Prostate gland (tissue), 2 donors: ENCODE results near the gene GPRC5A. TPM values are rescaled to one million over a fixed set of nuclear protein-coding genes. Genes with fewer than 3 reads are reported as not detected.

ENCODE experiments used
- DNase-seq: peaks from one replicate; pipeline ENCODE4 v3.0.0-alpha.2; 2019; ENCODE audit warnings: low spot score
- H3K27ac ChIP-seq, 2 donors: fragments of 200-600 bp; sonication (generic); 2 replicates each; pipeline ENCODE4 v1.5.1; 2017 to 2019
- H3K27me3 ChIP-seq: fragments of 200-600 bp; sonication (generic); replicated peaks from 2 replicates; pipeline ENCODE4 v1.5.1; 2019; ENCODE audit not compliant: insufficient read depth
- H3K36me3 ChIP-seq, 2 donors: fragments of 200-600 bp; sonication (generic); 1 replicate in 1 of 2; 2 replicates in 1 of 2; pipeline versions ENCODE4 v1.5.1 to v1.8.1; 2017 to 2019
- H3K4me1 ChIP-seq: fragments of 200-600 bp; sonication (generic); replicated peaks from 2 replicates; pipeline ENCODE4 v1.5.1; 2019
- H3K4me3 ChIP-seq, 2 donors: fragments of 200-600 bp; sonication (generic); 2 replicates each; pipeline ENCODE4 v1.5.1; 2017 to 2019
- H3K9me3 ChIP-seq: fragments of 200-600 bp; sonication (generic); 2 replicates; pipeline ENCODE4 v1.5.1; 2017
- POLR2A ChIP-seq: fragments of 450-650 bp; IDR thresholded peaks from one replicate; pipeline ENCODE4 v1.6.1; 2016; ENCODE audit warnings: antibody characterized with exemption, mild to moderate bottlenecking
- POLR2AphosphoS5 ChIP-seq: sonication (generic); formaldehyde crosslinking; IDR thresholded peaks from one replicate; pipeline ENCODE4 v1.6.1; 2017; ENCODE audit warnings: antibody characterized with exemption
- WGBS: methylation state at CpG from one replicate; pipeline ENCODE4 v1.1.5; 2018; 5-methylcytosine and 5-hydroxymethylcytosine counted together
- intact Hi-C: fragments of 100-400 bp; cut with DNase I; formaldehyde crosslinking; loops from one replicate; pipeline ENCODE4 v1.14.2; 2022
- total RNA-seq, 2 donors: library from RNA; depleted of rRNA; stranded (reverse); fragments of >200 nt; gene quantifications; one replicate each; pipeline ENCODE4 v1.1.0, GENCODE V29; 2016
- TF ChIP-seq, protein P1 (sequence below), 4 experiments: fragments of 200-600 bp in 2 of 4; fragments of 450-650 bp in 2 of 4; sonication (generic) in 2 of 4; IDR thresholded peaks; 1 replicate in 3 of 4; 2 replicates in 1 of 4; pipeline ENCODE4 v1.5.1; 2016 to 2019; ENCODE audit warnings: antibody characterized with exemption in 4 of 4, mild to moderate bottlenecking in 2 of 4, moderate library complexity in 2 of 4

The GPRC5A gene
- total RNA-seq, 2 donors from 2014 or later, result 5.4 to 22.2 TPM

GRCh38 chr12:12943586-12944260, 52.4 kb downstream of the GPRC5A start:
- no peak overlapping the region for H3K27ac ChIP-seq

DNA sequence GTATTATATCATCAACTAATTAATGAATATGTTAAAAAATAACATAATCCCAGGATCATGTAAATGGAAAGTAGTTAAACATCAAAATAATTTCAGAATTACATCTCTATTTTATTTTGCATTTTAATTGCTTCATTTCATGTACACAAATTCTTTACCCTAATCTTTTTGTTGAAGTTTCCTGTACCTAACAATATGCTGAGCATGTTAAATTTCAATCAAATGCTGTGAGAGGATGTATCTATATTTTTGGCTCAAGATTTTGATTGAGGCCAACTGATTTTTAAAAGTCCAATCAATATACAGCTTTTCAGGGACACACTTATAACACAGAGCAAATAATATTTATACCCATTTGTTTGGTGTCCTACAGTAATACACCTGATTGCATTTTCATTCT, 54.2 kb downstream of the GPRC5A start:
- Histone ChIP-seq H3K36me3 (no peaks in the 10 kb centered on the region), H3K27me3 (no peaks in the 10 kb centered on the region), H3K9me3 (no peaks in the 10 kb centered on the region), H3K27ac (no peak overlapping the region), H3K4me3 (no peak overlapping the region), H3K4me1 (no peaks in the 10 kb centered on the region)
- no peak for TF ChIP-seq POLR2AphosphoS5
- TF ChIP-seq, protein P1, sequence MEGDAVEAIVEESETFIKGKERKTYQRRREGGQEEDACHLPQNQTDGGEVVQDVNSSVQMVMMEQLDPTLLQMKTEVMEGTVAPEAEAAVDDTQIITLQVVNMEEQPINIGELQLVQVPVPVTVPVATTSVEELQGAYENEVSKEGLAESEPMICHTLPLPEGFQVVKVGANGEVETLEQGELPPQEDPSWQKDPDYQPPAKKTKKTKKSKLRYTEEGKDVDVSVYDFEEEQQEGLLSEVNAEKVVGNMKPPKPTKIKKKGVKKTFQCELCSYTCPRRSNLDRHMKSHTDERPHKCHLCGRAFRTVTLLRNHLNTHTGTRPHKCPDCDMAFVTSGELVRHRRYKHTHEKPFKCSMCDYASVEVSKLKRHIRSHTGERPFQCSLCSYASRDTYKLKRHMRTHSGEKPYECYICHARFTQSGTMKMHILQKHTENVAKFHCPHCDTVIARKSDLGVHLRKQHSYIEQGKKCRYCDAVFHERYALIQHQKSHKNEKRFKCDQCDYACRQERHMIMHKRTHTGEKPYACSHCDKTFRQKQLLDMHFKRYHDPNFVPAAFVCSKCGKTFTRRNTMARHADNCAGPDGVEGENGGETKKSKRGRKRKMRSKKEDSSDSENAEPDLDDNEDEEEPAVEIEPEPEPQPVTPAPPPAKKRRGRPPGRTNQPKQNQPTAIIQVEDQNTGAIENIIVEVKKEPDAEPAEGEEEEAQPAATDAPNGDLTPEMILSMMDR (IDR thresholded peaks at IDR 0.05), result no peak
- TF ChIP-seq POLR2A, result no peak
- intact Hi-C loops, result no loop called here
- DNase-seq, result no peak

More at GRCh38 chr12:12943586-12944260, 52.4 kb downstream of the GPRC5A start:
- Histone ChIP-seq H3K4me1 (no peaks in the 10 kb centered on the region), H3K4me3 (no peak overlapping the region), H3K36me3 (no peaks in the 10 kb centered on the region), H3K9me3 (no peaks in the 10 kb centered on the region), H3K27me3 (no peaks in the 10 kb centered on the region)
- DNase-seq, result no peak
- TF ChIP-seq POLR2A (no peak), POLR2AphosphoS5 (no peak)
- TF ChIP-seq, protein P1 (IDR thresholded peaks at IDR 0.05), result no peak
- intact Hi-C loops, result no loop called here
- WGBS, result 90% methylated on average over 8 of the region's 8 CpGs

GRCh38 chr12:12946686-12947355, 55.5 kb downstream of the GPRC5A start:
- no peak for DNase-seq
- WGBS, result 66% methylated on average over 7 of the region's 7 CpGs
- no peaks in the 10 kb centered on the region for H3K36me3 ChIP-seq
- H3K4me1 ChIP-seq, result no peaks in the 10 kb centered on the region
- H3K27ac ChIP-seq, result no peak overlapping the region
- no peaks in the 10 kb centered on the region for H3K27me3 ChIP-seq
- TF ChIP-seq POLR2A, result no peak
- TF ChIP-seq, protein P1 (IDR thresholded peaks at IDR 0.05), result no peak
- TF ChIP-seq POLR2AphosphoS5, result no peak
- intact Hi-C loops, result no loop called here
- H3K4me3 ChIP-seq, result no peak overlapping the region
- H3K9me3 ChIP-seq, result no peaks in the 10 kb centered on the region

DNA sequence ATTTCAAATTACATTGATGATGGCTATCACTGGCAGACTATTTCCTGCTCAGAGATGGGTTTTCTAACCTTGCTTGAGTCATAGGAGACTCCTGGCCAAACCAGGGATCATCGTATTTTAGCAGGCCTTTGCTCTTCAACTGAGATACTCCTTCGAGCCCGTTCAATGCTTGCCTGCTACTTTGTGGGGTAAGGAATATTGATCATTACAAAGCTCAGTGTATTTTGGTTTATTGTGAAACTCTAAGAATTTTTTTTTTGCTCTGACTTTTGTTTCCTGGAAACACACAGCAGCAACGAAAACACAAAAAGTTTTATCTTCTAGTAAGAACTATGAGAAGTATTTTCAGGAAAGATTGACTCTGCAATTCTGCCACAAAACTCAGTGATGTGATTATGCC, 56.5 kb downstream of the GPRC5A start:
- TF ChIP-seq, protein P1 (IDR thresholded peaks at IDR 0.05), result no peak
- no peak for TF ChIP-seq POLR2AphosphoS5
- no peak for TF ChIP-seq POLR2A
- Histone ChIP-seq H3K9me3 (no peaks in the 10 kb centered on the region), H3K4me1 (no peaks in the 10 kb centered on the region), H3K4me3 (no peak overlapping the region), H3K27ac (no peak overlapping the region), H3K36me3 (no peaks in the 10 kb centered on the region), H3K27me3 (no peaks in the 10 kb centered on the region)
- intact Hi-C loops, result no loop called here
- no peak for DNase-seq
- WGBS, result 92% methylated on average over 4 of the region's 4 CpGs

- intact Hi-C loops, result no loop called here
- WGBS, result 87% methylated on average over 1 of the region's 1 CpG
- DNase-seq, result no peak
- no peaks in the 10 kb centered on the region for H3K4me1 ChIP-seq
- no peak overlapping the region for H3K4me3 ChIP-seq
- H3K9me3 ChIP-seq, result no peaks in the 10 kb centered on the region
- no peaks in the 10 kb centered on the region for H3K27me3 ChIP-seq
- no peaks in the 10 kb centered on the region for H3K36me3 ChIP-seq
- TF ChIP-seq, protein P1 (IDR thresholded peaks at IDR 0.05), result no peak
- no peak for TF ChIP-seq POLR2AphosphoS5
- TF ChIP-seq POLR2A, result no peak
- H3K27ac ChIP-seq, result no peak overlapping the region
These were observed 60.1 kb downstream of the GPRC5A start for GRCh38 chr12:12951504-12951903.
